Measurements from ENCODE around the gene TBX1. TPM values are rescaled to one million over a fixed set of nuclear protein-coding genes. Genes with fewer than 3 reads are reported as not detected.

TBX1 gene
- total RNA-seq, 2 donors from 2014 or later, result 0.12 TPM; not detected in 1

DNA sequence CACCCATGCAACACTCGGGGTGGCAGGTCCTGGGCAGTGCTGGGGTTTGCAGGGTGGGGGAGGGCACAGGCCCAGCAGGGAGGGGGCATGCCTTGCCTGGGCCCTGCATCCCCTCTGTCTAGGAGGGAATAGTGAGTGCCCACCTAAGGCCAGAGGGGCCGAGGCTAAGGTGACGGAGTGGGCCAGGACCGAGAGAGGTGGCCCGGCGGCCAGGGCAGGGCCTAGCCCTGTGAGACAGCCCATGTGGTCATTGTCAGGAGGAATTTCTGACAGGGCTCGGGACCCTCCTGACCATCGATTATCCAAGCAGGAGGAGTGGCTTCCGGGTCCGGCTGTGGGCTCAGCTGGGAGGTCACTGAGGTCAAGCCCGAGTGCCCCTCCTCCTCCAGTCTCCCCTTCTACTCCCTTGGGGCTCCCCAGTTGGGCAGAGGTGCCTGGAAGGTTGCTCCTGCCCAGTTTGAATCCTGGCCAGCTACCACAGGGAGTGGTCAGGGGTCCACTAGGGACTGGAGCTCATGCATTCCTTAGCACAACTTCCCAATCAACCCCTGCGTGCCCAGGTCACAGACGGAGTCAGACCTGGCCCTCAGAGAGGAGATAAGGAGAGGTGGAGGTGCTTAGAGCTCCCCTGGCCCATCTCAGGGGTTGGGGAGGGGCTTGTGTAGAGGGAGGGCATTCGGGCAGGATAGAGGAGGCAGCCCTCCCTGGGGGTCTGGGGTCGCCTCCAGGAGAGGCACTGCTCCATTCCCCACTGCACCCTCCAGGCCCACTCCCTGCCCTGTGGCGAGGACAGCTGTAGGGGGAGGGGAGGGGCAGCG lies 22.5 kb upstream of the TBX1 start:
- Mint-ChIP-seq H3K36me3 (ENCODE audit: insufficient read depth in 2 of 2) (no peaks in the 10 kb centered on the region), H3K4me1 (ENCODE audit: low read depth) (no peaks in the 10 kb centered on the region), H3K9me3 (no peaks in the 10 kb centered on the region), H3K4me3 (no peak overlapping the region), H3K27ac (no peak overlapping the region), H3K27me3 (ENCODE audit: low read depth) (no peaks in the 10 kb centered on the region)
- ATAC-seq (replicated peaks in 1 of 2) (no peak), DNase-seq (no peak)

DNA sequence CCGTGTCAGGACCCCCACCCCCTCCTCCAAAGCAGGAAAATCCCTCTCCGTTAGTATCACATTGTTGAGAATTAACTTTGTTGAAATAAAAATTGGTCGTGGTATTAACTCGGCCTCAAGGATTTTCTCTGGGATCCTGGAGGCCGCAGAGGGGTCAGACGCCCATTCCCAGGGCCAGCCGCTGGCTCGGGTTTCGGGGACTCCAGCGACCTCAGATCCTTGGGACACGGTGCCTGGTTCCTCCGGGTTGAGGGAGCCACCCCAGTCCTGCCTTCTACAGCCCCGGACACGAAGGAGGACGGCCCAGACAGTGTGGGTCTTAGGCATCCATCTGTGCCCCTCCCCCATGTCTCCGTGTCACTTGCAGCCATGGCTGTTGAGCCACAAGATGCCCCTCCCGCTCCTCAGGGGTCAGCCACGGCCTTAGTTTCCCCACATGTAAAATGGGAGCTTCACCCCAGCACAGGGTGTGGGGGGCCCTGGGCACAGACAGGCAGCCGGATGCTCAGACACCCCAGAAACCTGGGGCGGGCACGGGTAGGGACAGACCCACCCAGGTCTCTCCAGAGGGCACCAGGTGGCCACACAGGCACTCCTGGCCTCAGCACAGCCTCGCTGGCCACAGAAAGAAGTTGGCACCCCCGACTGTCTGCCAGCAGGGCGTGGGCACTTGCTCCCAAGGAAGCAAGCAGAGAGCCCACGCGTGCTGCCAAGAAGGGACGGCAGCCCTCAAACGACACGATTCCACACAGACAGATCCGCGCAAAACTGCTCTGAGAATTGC lies 21.7 kb upstream of the TBX1 start:
- Mint-ChIP-seq H3K4me1 (ENCODE audit: low read depth) (no peaks in the 10 kb centered on the region), H3K27me3 (ENCODE audit: low read depth) (no peaks in the 10 kb centered on the region), H3K36me3 (ENCODE audit: insufficient read depth in 2 of 2) (no peaks in the 10 kb centered on the region), H3K4me3 (no peak overlapping the region), H3K27ac (no peak overlapping the region), H3K9me3 (no peaks in the 10 kb centered on the region)
- ATAC-seq (replicated peaks in 1 of 2) (no peak), DNase-seq (no peak)

DNA sequence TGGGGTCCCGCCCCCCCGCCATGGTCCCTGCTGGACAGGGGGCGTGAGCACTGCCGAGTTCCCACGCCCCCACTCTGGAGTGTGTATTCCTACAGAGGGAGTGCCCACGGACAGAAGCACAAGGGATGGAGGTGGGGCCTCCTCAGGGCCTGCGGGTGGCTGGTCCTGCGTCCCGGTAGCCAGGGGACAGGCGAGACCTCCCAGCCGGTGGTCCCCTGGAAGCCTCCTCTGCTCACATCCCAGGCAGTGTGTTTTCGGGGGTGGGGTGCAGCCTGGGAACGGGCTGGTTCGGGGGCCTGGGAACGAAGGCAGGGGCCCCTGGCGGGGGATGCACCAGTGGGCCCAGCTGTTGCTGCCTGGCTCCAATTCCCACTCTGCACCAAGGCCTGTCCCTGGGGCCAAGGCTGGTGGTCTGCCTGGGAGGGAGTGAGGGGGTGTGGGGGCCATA lies 21.1 kb upstream of the TBX1 start:
- H3K4me3 Mint-ChIP-seq, result no peak overlapping the region
- ATAC-seq (replicated peaks in 1 of 2) (no peak), DNase-seq (no peak)
- no peaks in the 10 kb centered on the region for H3K9me3 Mint-ChIP-seq
- H3K4me1 Mint-ChIP-seq (ENCODE audit: low read depth), result no peaks in the 10 kb centered on the region
- H3K27ac Mint-ChIP-seq, result no peak overlapping the region
- no peaks in the 10 kb centered on the region for H3K27me3 Mint-ChIP-seq (ENCODE audit: low read depth)
- H3K36me3 Mint-ChIP-seq (ENCODE audit: insufficient read depth in 2 of 2), result no peaks in the 10 kb centered on the region

DNA sequence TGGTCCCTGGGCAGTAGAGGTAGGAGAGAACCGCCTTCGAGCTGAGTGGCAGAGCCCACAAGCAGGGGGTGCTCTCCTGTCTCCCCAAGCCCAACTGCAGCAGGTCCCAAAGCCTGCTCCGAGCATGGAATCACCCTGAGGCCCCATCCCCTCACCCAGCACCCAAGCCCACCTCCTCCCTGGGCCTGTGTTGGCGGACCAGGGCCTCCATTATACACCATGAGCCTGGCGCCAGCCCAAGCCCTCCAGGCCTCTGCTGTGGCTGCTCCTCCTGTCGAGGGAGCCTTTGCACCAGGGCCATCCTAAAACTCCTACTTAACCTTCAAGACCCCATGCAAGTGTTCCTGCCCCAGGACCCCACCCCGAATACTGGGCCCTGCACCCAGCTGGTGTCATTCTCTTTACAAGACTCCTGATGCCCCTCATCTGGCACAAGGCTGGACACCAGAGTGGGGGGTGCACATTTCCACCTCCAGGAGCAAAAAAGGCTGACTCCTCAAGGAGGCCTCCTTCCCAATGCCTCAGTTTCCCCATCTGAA lies 20.6 kb upstream of the TBX1 start:
- ATAC-seq (replicated peaks in 1 of 2) (no peak), DNase-seq (no peak)
- Mint-ChIP-seq H3K36me3 (ENCODE audit: insufficient read depth in 2 of 2) (no peaks in the 10 kb centered on the region), H3K4me3 (no peak overlapping the region), H3K9me3 (no peaks in the 10 kb centered on the region), H3K4me1 (ENCODE audit: low read depth) (no peaks in the 10 kb centered on the region), H3K27ac (no peak overlapping the region), H3K27me3 (ENCODE audit: low read depth) (no peaks in the 10 kb centered on the region)

DNA sequence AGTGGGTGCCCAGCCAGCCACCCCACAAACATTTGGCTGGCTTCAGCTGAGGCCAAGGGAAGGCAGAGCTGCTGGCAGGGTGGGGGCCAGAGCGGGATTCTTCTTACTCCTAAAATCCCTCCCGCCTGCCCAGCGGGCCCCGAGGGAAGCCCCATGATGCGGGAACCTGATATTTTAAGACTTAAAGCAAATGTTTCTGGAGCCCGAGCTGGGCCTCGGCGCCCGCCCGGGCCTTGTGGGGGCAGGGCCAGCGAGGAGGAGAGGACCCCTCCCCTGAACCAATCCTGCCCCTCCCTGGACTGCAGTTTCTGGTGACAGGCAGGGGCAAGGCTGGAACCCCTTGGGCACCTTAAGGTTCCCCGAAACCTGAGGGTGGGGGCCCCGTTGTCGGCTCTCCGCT lies 20.0 kb upstream of the TBX1 start:
- H3K36me3 Mint-ChIP-seq (ENCODE audit: insufficient read depth in 2 of 2), result no peaks in the 10 kb centered on the region

DNA sequence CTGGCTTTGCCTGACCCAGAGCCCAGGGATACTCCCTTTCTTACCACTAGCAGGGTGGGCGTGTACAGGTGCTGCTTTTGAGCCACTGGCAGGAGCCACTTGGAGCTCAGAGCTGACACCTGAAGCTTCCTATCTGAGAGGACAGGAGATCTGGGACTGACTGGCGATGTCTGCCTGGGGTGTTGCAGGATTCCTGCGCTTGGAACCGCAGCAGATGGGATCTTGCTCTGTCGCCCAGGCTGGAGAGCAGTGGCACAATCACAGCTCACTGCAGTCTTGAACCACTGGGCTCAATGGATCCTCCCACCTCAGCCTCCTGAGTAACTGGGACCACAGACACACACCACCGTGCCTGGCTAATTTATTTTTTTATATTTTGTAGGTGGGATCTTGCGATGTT lies 19.5 kb upstream of the TBX1 start:
- no peaks in the 10 kb centered on the region for H3K36me3 Mint-ChIP-seq (ENCODE audit: insufficient read depth in 2 of 2)
- ATAC-seq (replicated peaks in 1 of 2), result no peak
- no peak overlapping the region for H3K27ac Mint-ChIP-seq
- no peak for DNase-seq
- H3K9me3 Mint-ChIP-seq, result no peaks in the 10 kb centered on the region
- H3K4me1 Mint-ChIP-seq (ENCODE audit: low read depth), result no peaks in the 10 kb centered on the region
- no peaks in the 10 kb centered on the region for H3K27me3 Mint-ChIP-seq (ENCODE audit: low read depth)
- no peak overlapping the region for H3K4me3 Mint-ChIP-seq

More for the DNA sequence above, 20.0 kb upstream of the TBX1 start:
- Mint-ChIP-seq H3K4me1 (ENCODE audit: low read depth) (no peaks in the 10 kb centered on the region), H3K27ac (no peak overlapping the region), H3K4me3 (no peak overlapping the region), H3K27me3 (ENCODE audit: low read depth) (no peaks in the 10 kb centered on the region), H3K9me3 (no peaks in the 10 kb centered on the region)
- no peak for DNase-seq
- no peak for ATAC-seq (replicated peaks in 1 of 2)

DNA sequence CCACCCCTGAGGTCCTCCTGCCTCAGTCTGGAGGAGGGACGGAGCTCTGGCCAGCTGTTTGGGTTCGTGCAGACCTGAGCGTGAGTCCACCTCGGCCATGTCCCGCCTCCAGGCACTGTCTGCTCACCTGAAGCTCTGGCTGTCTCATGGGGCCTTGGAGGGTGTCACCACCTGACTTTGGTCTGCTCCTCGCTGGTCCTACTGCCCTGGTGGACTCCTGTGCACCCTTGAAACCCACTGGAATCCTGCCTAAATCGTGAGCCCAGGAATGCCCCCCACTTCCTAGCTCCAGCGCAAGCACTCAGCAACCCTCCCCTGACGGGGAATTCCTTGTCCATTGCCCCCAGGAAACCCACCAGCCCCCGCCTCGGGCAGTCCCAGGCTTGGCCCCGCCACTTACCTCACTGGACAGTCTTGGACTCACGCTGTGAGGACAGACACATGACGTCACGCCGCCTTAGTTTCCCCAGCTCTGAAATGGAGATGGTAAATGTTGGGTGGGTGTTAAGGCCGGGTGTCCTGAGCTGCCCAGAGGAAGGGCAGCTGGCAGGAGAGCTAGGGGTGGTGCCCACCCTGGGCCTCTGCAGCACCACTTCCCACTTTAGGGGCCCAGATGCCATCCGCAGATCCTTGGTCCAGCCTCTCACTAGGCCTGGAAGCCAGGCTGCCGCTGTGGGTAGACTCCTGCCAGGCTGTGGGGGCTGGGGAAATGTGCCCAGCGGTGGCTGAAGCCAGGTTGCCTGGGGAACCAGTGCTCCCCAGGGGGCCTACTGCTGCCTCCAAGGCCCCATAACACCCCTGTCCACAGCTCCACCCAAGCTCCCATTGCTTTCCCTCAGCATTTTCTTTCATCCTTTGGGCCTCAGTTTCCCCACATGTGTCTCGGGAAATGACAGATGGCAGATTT lies 18.2 kb upstream of the TBX1 start:
- H3K4me1 Mint-ChIP-seq (ENCODE audit: low read depth), result no peaks in the 10 kb centered on the region
- no peak for DNase-seq
- H3K4me3 Mint-ChIP-seq, result no peak overlapping the region
- H3K9me3 Mint-ChIP-seq, result no peaks in the 10 kb centered on the region
- H3K27ac Mint-ChIP-seq, result no peak overlapping the region
- ATAC-seq (replicated peaks in 1 of 2), result no peak
- H3K36me3 Mint-ChIP-seq (ENCODE audit: insufficient read depth in 2 of 2), result no peaks in the 10 kb centered on the region
- no peaks in the 10 kb centered on the region for H3K27me3 Mint-ChIP-seq (ENCODE audit: low read depth)

DNA sequence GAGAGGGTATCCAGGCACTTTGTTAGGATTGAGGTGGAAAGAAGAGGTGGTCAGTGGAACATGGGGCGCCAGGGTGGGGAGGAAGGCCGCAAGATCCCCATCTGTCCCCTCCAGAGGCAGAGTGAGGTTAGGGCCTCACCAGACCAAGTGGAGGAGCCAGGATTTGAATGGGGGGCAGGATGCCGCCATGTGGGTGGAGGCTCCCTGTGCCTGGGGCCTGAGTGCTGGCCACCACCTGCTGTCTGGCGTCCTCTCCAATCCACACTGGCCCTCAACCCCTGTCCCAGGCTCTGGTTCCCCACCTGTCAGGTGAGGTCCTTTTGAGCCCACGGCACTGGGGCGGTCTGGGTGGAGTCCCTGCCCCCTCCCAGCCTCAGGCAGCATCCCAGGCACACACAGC lies 17.5 kb upstream of the TBX1 start:
- no peaks in the 10 kb centered on the region for H3K27me3 Mint-ChIP-seq (ENCODE audit: low read depth)
- no peaks in the 10 kb centered on the region for H3K36me3 Mint-ChIP-seq (ENCODE audit: insufficient read depth in 2 of 2)
- H3K4me3 Mint-ChIP-seq, result no peak overlapping the region
- ATAC-seq (replicated peaks in 1 of 2) (no peak), DNase-seq (no peak)
- no peak overlapping the region for H3K27ac Mint-ChIP-seq
- no peaks in the 10 kb centered on the region for H3K4me1 Mint-ChIP-seq (ENCODE audit: low read depth)
- H3K9me3 Mint-ChIP-seq, result no peaks in the 10 kb centered on the region

DNA sequence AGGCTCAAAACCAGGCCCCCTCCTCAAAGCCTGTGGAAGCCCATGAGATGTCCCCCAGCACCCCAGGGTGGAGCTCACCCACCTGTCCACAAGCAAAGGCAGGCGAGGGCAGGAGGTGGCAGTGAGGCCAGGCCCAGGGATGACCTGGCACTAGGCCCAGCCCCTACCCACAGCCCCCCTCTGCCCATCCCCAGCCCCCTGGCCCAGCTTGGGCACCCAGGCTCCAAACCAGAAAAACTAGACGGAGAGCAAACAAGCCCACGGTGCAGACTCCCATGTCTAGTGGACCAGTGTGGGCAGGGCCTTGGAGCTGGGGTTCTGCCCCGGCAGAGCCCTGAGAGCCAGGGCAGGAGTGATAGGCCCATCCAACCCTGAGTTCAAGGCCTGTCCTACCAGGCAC lies 16.9 kb upstream of the TBX1 start:
- H3K4me3 Mint-ChIP-seq, result no peak overlapping the region
- H3K27ac Mint-ChIP-seq, result no peak overlapping the region
- no peaks in the 10 kb centered on the region for H3K27me3 Mint-ChIP-seq (ENCODE audit: low read depth)
- no peaks in the 10 kb centered on the region for H3K9me3 Mint-ChIP-seq
- ATAC-seq (replicated peaks in 1 of 2), result no peak
- no peaks in the 10 kb centered on the region for H3K4me1 Mint-ChIP-seq (ENCODE audit: low read depth)
- no peaks in the 10 kb centered on the region for H3K36me3 Mint-ChIP-seq (ENCODE audit: insufficient read depth in 2 of 2)
- no peak for DNase-seq

DNA sequence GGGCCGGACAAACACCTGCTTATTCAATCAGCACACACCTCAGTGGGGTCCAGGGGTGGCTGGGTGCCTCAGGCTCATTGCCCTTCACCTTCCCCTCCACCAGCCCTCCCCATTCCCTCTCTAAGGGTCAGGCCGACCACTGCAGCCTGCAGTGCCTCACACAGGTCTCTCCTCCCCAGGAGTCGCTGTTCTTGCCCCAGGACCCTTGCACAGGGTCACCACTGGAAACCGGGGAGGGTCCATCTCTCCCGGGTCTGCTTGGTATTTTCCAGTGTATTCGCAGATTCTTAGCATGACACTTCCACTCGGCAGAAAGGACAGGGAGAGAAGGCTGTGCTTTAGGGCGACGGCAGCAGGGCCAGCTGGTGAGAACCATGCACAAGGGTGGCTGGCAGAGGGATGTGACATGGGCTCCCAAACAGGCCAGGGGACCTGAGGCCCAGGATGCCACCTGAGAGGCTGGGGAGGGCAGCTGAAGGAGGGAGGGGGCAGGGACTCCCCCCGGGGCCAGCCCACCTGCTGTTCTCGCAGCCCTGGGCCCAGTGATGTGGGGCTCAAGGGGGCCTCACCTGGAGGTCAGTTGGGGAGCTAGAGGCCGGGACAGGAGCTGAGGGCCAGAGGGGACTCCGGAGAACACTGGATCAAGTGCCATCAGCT lies 16.1 kb upstream of the TBX1 start:
- Mint-ChIP-seq H3K36me3 (ENCODE audit: insufficient read depth in 2 of 2) (no peaks in the 10 kb centered on the region), H3K9me3 (no peaks in the 10 kb centered on the region), H3K27ac (no peak overlapping the region), H3K4me1 (ENCODE audit: low read depth) (no peaks in the 10 kb centered on the region), H3K4me3 (no peak overlapping the region), H3K27me3 (ENCODE audit: low read depth) (no peaks in the 10 kb centered on the region)
- no peak for ATAC-seq (replicated peaks in 1 of 2)
- no peak for DNase-seq

DNA sequence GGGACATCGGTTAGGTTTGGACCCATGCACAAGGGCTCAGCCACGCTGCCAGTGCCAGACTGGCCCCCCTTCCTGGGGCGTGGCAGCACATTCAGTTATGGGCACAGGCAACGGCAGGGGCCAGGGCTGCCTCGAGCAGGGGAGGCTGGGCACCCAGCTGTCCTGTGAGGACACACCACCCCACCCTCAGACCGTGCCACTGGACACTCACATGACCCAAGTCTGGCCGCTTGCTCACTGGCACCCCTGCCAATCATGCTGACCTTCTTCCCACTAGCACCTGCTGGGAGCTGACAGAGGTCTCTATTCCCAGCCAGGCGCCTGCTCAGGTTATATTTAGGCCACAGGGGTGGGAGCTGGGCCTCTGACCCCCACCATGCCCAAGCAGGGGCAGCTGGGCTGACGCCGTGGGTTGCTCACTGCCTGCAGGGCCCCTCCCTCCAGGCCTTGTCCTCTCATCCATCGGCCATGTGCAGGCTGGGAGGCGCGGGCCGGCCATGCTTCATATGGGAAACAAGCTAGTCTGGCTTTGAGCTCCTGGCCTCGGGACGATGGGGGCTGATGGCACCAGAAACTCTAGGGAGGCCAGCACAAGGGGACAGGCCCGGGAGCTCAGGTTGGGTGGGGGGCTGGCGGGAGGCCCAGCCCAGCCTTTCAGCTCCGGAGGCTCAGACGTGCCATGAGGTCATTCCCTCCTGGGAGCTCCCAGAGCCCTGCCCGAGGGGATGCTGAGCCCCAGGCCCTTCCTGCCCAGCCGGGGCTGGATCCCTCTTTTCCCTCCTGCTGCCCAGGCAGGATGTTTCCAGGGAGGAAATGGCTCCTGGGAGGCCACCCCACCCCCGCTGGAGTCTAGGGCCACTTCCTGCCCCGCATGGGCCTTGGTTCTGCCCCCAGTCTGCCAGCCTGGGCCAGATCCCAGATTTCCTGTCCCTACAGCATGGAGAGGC lies 15.2 kb upstream of the TBX1 start:
- DNase-seq (no peak), ATAC-seq (replicated peaks in 1 of 2) (no peak)
- Mint-ChIP-seq H3K4me1 (ENCODE audit: low read depth) (no peaks in the 10 kb centered on the region), H3K4me3 (no peak overlapping the region), H3K9me3 (no peaks in the 10 kb centered on the region), H3K36me3 (ENCODE audit: insufficient read depth in 2 of 2) (no peaks in the 10 kb centered on the region), H3K27me3 (ENCODE audit: low read depth) (no peaks in the 10 kb centered on the region), H3K27ac (no peak overlapping the region)

DNA sequence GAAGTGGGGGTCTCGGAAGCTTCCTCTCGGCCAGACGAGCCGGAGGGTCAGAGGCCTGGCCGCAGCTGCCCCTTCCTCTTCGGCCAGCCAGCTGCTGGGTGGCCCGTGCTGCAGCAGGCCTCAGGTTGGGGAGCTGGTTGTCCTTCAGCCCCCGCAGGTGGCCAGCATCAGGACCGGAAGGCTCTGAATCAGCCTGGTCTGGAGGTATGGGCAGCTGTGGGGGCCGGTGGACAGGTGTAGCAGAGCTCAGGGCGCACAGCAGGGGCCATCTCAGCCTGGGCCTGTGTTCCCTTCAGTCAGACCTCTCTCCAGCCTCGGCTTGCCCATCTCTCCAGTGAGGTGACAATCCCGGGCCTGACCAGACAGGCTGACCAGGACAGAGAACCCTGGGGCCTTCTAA lies 13.9 kb upstream of the TBX1 start:
- Mint-ChIP-seq H3K9me3 (no peaks in the 10 kb centered on the region), H3K36me3 (ENCODE audit: insufficient read depth in 2 of 2) (no peaks in the 10 kb centered on the region), H3K27me3 (ENCODE audit: low read depth) (no peaks in the 10 kb centered on the region), H3K27ac (no peak overlapping the region), H3K4me1 (ENCODE audit: low read depth) (no peaks in the 10 kb centered on the region), H3K4me3 (no peak overlapping the region)
- DNase-seq (no peak), ATAC-seq (replicated peaks in 1 of 2) (no peak)

Measured in activated T-cell treated with anti-CD3 and anti-CD28 coated beads, Interleukin-2, amount 50 U/mL, for 72 hours (primary cell).